ENCODE results near the gene MALL. TPM values are rescaled to one million over a fixed set of nuclear protein-coding genes. Genes with fewer than 3 reads are reported as not detected.

Gene MALL
- total and polyA plus RNA-seq, 2 experiments from 2014 or later = 0.21 TPM; not detected in 1

DNA sequence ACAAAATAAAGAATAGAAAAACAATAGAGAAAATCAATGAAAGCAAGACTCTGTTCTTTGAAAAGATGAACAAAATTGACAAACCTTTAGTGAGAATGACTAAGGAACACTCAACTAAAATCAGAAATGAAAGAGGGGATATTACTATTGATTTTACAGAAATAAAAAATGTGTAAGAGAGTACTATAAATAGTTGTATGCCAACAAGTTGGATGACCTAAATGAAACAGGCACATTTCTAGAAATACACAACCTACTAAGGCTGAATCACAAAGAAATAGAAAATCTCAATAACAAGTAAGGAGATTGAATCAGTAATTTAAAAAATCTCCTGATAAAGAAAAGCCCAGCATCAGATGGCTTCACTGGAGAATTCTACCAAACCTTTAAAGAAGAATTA lies 18.4 kb upstream of the MALL start:
- DNase-seq (ENCODE audit: low read depth in 1 of 2, low spot score in 1 of 2) = no peak
- Histone ChIP-seq H3K4me1 (ENCODE audit: low read depth) (no peaks in the 10 kb centered on the region), H3K27me3 (peaks cover 17% of the 10 kb centered on the region), H3K27ac (no peak overlapping the region), H3K4me3 (no peak overlapping the region), H3K9me3 (ENCODE audit: low read depth) (peaks cover 4% of the 10 kb centered on the region), H3K36me3 (no peaks in the 10 kb centered on the region)
- TF ChIP-seq, protein P1, sequence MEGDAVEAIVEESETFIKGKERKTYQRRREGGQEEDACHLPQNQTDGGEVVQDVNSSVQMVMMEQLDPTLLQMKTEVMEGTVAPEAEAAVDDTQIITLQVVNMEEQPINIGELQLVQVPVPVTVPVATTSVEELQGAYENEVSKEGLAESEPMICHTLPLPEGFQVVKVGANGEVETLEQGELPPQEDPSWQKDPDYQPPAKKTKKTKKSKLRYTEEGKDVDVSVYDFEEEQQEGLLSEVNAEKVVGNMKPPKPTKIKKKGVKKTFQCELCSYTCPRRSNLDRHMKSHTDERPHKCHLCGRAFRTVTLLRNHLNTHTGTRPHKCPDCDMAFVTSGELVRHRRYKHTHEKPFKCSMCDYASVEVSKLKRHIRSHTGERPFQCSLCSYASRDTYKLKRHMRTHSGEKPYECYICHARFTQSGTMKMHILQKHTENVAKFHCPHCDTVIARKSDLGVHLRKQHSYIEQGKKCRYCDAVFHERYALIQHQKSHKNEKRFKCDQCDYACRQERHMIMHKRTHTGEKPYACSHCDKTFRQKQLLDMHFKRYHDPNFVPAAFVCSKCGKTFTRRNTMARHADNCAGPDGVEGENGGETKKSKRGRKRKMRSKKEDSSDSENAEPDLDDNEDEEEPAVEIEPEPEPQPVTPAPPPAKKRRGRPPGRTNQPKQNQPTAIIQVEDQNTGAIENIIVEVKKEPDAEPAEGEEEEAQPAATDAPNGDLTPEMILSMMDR (IDR thresholded peaks at IDR 0.05; ENCODE audit: low read depth, low read length) = no peak

DNA sequence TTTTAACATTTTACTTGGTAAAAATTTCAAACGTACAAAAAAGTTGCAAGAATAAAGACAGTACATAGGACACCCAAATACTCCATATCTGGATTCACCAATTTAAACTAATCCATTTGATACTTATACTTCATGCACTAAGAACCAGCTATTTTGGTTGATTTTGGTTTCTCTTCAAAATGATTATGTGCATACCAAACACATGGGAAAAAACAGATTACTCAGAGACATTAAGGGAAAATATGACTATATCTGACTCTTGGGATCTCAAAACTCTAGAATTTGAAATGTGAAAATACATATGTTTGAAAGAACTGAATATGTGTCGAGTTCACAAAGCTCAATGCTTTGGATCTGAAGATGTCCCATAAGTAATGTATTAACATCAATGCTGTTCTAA lies 15.5 kb upstream of the MALL start:
- no peak overlapping the region for H3K27ac ChIP-seq
- H3K27me3 ChIP-seq = peaks cover 35% of the 10 kb centered on the region
- no peaks in the 10 kb centered on the region for H3K36me3 ChIP-seq
- H3K4me3 ChIP-seq = no peak overlapping the region
- no peaks in the 10 kb centered on the region for H3K4me1 ChIP-seq (ENCODE audit: low read depth)
- DNase-seq (ENCODE audit: low read depth in 1 of 2, low spot score in 1 of 2) = no peak
- peaks cover 4% of the 10 kb centered on the region for H3K9me3 ChIP-seq (ENCODE audit: low read depth)
- TF ChIP-seq, protein P1 (IDR thresholded peaks at IDR 0.05; ENCODE audit: low read depth, low read length) = no peak

DNA sequence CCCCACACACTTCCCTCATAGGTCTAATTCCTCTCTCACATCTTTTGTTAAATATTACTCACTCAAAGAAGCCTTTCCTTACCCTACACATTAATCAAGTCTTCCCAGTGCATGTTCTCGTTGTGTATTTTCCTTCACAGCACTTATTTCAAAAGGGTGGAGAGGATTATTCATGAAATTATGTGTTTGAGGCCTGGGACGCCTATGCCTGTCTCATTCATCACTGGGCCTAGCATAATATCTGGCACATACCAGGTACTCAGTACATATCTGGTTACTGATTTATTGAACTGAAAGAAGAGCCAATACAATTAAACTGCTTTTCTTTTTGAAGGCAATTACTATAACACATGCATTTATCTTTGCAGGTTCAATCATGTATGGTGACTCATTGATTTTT lies 15.1 kb upstream of the MALL start:
- Histone ChIP-seq H3K27ac (no peak overlapping the region), H3K36me3 (no peaks in the 10 kb centered on the region), H3K27me3 (peaks cover 39% of the 10 kb centered on the region), H3K9me3 (ENCODE audit: low read depth) (peaks cover 4% of the 10 kb centered on the region), H3K4me3 (no peak overlapping the region), H3K4me1 (ENCODE audit: low read depth) (no peaks in the 10 kb centered on the region)
- TF ChIP-seq, protein P1 (IDR thresholded peaks at IDR 0.05; ENCODE audit: low read depth, low read length) = no peak
- DNase-seq (ENCODE audit: low read depth in 1 of 2, low spot score in 1 of 2) = no peak

DNA sequence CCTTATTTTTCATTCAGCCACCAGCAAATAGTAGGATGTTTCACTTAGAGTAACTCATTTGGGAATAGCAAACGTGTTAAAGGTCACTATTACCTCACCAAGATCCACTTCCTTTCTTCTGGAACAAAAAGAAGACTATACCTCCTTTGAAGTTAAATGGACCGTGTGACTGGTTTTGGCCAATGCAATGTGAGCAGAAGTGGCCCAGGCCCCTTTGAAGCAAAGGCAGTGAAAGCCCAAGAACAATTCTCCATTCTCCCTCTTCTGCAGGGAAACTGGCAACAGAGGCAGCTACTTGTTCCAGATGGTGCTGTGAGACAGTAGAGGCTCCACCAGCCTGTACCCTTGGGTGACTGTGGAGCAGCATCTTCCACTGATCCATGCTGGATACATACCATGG lies 11.3 kb upstream of the MALL start:
- DNase-seq (ENCODE audit: low read depth in 1 of 2, low spot score in 1 of 2) = no peak
- peaks cover 57% of the 10 kb centered on the region for H3K27me3 ChIP-seq
- no peaks in the 10 kb centered on the region for H3K36me3 ChIP-seq
- H3K27ac ChIP-seq = no peak overlapping the region
- H3K4me1 ChIP-seq (ENCODE audit: low read depth) = peaks cover 8% of the 10 kb centered on the region
- H3K9me3 ChIP-seq (ENCODE audit: low read depth) = no peaks in the 10 kb centered on the region
- no peak overlapping the region for H3K4me3 ChIP-seq
- TF ChIP-seq, protein P1 (IDR thresholded peaks at IDR 0.05; ENCODE audit: low read depth, low read length) = no peak

DNA sequence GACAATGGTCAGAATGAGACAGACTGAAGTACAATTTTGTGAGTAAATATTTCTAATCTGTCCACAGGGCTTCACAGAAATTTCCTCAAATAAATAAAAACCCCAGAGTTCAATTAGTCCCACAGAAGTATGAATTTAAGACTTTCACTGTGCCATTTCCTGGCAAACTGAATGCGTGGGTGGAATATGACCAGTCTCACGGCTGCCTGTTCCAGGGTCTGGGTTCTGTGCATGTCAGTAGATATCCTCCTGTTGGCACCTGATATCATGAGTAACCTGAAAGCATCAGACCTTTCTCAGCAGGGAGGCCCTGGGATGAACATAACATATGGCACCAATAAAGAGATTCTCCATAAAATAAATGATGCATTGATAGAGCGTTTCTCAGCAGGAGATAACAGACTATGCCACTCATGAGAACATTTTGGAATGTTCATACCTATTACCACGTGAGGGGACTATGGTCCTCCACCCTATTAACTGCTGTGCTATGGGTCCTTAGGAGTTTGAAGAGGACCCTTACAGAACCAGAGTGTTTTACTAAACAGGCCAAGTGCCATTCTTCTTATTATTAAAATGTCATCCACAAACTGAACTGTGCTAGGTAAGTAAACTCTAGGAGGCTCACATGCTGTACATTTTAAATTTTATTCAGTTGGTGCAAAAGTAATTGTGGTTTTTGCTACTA lies 10.6 kb upstream of the MALL start:
- Histone ChIP-seq H3K27me3 (peaks cover 60% of the 10 kb centered on the region), H3K4me1 (ENCODE audit: low read depth) (peaks cover 8% of the 10 kb centered on the region), H3K36me3 (no peaks in the 10 kb centered on the region), H3K9me3 (ENCODE audit: low read depth) (no peaks in the 10 kb centered on the region), H3K27ac (no peak overlapping the region), H3K4me3 (no peak overlapping the region)
- DNase-seq (ENCODE audit: low read depth in 1 of 2, low spot score in 1 of 2) = no peak
- TF ChIP-seq, protein P1 (IDR thresholded peaks at IDR 0.05; ENCODE audit: low read depth, low read length) = no peak
